H1 (cell line): ENCODE results near the gene MPDU1. TPM values are rescaled to one million over a fixed set of nuclear protein-coding genes. Genes with fewer than 3 reads are reported as not detected.

Experiments
- ASH2L ChIP-seq: fragments of 200-600, 300-600 bp; sonication (generic); IDR thresholded peaks from one replicate; pipeline ENCODE4 v1.7.1; 2017; ENCODE audit warnings: low read length
- BRCA1 ChIP-seq: IDR thresholded peaks from 2 replicates; pipeline ENCODE4 v1.6.1; 2012; ENCODE audit warnings: low read depth, low read length, improper control_type of control experiment
- CTBP2 ChIP-seq: IDR thresholded peaks from 2 replicates; pipeline ENCODE4 v1.7.0; 2011; ENCODE audit warnings: borderline replicate concordance, mild to moderate bottlenecking, moderate library complexity, mixed read lengths, low read length; ENCODE audit not compliant: insufficient read depth, insufficient read length
- FOSL1 ChIP-seq: IDR thresholded peaks from 2 replicates; pipeline ENCODE4 v1.6.1; 2011; ENCODE audit warnings: mild to moderate bottlenecking, low read depth, low read length, moderate library complexity; ENCODE audit not compliant: insufficient read depth
- POLR2AphosphoS5 ChIP-seq: IDR thresholded peaks from 2 replicates; pipeline ENCODE4 v1.6.1; 2011; ENCODE audit warnings: low read depth, low read length
- RNF2 ChIP-seq: fragments of 200-900, 300-1000 bp; sonication (generic); IDR thresholded peaks from 2 replicates; pipeline ENCODE4 v1.7.1; 2016; ENCODE audit warnings: borderline replicate concordance, low read depth, mild to moderate bottlenecking, antibody characterized with exemption, low read length; ENCODE audit not compliant: poor library complexity, severe bottlenecking; ENCODE audit errors: missing control alignments
- RXRA ChIP-seq: IDR thresholded peaks from 2 replicates; pipeline ENCODE4 v1.6.1; 2011; ENCODE audit warnings: low read depth, mild to moderate bottlenecking, low read length, moderate library complexity; ENCODE audit not compliant: insufficient read depth
- TAF1 ChIP-seq: IDR thresholded peaks from 2 replicates; pipeline ENCODE4 v1.6.1; 2011; ENCODE audit warnings: mild to moderate bottlenecking, low read depth, low read length
- ZNF274 ChIP-seq: IDR thresholded peaks from 2 replicates; pipeline ENCODE4 v1.7.0; 2012; ENCODE audit warnings: low read length, borderline replicate concordance; ENCODE audit errors: extremely low read depth
- polyA plus RNA-seq, 7 experiments: library from polyadenylated mRNA; depleted of rRNA in 3 of 7; stranded (reverse) in 5 of 7; unstranded in 2 of 7; fragments of >200 nt in 5 of 7; fragments of 200-250 nt in 2 of 7; gene quantifications; 1 replicate in 5 of 7; 2 replicates in 1 of 7; 4 replicates in 1 of 7; pipeline versions ENCODE4 v1.2.1 to v1.2.3, GENCODE V29; 2011 to 2013; ENCODE audit warnings: missing spikeins in 2 of 7, mixed read lengths in 2 of 7
- total RNA-seq: library from RNA; stranded (reverse); fragmentation: NEBNext Ultra II Directional; extraction: Animal tissue kit (Norgen Biotek cat#: 25700); gene quantifications from 2 replicates; pipeline ENCODE4 v1.2.1, GENCODE V29; 2021

The MPDU1 gene
- total and polyA plus RNA-seq, 2 of the 8 experiments (the other 6 are each of a cell fraction or from before 2014, with no cell fraction given) = 63.2 to 142 TPM

GRCh38 chr17:7575481-7575883 lies 8.2 kb upstream of the MPDU1 start (continued):
- no peak for TF ChIP-seq CTBP2
- no peak for TF ChIP-seq ZNF274
- no peak for TF ChIP-seq BRCA1
- no peak for TF ChIP-seq RXRA
- no peak for TF ChIP-seq TAF1
- TF ChIP-seq RNF2 = no peak
- no peak for TF ChIP-seq ASH2L
- TF ChIP-seq FOSL1 = no peak
- peak; percentile 56; the same call in 1 of the 2 replicates for TF ChIP-seq POLR2AphosphoS5
